ENCODE results near the gene TPCN2.

Gene TPCN2

DNA sequence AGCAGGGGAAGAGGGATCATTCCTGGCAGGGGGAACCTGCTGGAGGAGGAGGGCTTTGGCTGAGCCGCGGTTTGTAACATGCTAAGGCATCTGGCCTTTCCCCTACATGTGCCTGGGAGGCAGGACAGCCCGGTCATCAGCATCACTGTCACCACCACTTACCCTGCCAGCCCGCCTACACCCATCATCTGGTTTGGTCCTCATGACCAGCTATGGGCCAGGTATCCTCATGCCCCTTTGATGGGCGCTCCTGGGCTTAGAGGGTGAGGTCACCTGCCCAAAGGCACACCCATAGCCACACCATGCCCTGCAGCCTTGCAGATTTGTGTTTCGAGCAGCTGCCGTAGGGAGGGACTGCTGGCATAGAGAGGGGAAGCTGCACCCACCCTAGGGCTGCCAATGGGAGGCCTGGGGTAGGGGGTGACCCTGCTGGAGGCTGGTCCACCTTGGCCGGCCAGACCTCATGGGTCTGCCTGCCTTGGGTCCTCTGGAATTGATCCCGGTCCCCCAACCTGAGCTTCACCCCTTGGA is 38.3 kb upstream of the TPCN2 start:
- DNase-seq (ENCODE audit: low read depth in 2 of 2) = no peak

DNA sequence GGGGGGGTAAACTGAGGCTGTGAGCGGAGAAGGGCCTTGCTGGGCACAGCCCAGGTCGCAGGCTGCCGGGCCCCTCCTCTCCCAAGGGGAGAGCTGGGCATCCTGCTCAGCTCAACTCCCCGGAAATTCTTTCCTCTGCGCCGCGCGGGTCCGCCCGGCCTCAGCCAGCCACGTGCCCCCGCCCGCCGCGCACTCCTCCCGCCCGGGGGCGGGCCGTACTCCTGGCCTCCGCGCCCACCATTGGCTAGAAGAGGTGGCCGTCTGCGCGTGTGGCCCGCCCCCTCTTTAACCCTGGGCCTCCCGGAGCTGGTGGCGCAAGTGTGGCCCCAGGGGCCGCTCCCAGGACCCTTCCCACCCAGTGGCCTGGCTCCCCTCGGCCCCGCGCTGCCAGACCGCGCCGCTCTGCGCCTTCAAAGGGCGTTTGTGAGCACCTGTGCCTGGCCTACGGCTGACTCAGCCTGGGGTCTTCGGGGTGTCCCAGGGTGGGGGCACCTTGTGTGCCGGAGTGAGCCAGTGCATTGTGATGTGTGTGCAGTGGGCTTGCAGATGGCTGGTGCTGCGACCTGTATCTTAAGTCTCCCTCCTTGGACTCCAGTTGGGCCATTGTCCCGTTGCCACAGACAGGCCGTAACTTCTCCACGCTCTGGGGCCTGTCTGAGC is 37.6 kb upstream of the TPCN2 start:
- DNase-seq (ENCODE audit: low read depth in 2 of 2) = peak; percentile 15 to 32

DNA sequence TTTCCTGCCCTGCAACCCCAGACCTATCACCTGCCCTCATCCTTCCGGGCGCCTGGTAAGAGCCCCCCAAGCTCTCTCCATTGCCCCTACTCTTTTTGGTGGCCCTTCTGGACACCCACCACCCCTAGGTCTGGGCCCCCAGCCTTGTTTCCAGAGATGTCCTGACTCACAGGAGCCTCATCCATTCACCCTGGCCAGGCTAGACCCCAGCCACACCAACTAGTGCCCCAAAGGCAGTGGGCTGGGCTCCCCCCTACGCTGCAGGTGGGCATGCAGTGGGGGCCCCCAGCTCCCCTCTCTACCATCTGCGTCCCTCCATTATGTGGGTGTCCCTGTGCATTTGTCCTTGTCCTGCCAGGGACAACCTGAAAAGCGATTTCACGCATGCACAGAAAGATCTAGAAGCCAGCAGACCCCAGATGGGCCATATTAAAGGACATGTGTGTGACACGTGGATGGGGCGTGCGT is 37.1 kb upstream of the TPCN2 start:
- DNase-seq (ENCODE audit: low read depth in 2 of 2) = no peak

DNA sequence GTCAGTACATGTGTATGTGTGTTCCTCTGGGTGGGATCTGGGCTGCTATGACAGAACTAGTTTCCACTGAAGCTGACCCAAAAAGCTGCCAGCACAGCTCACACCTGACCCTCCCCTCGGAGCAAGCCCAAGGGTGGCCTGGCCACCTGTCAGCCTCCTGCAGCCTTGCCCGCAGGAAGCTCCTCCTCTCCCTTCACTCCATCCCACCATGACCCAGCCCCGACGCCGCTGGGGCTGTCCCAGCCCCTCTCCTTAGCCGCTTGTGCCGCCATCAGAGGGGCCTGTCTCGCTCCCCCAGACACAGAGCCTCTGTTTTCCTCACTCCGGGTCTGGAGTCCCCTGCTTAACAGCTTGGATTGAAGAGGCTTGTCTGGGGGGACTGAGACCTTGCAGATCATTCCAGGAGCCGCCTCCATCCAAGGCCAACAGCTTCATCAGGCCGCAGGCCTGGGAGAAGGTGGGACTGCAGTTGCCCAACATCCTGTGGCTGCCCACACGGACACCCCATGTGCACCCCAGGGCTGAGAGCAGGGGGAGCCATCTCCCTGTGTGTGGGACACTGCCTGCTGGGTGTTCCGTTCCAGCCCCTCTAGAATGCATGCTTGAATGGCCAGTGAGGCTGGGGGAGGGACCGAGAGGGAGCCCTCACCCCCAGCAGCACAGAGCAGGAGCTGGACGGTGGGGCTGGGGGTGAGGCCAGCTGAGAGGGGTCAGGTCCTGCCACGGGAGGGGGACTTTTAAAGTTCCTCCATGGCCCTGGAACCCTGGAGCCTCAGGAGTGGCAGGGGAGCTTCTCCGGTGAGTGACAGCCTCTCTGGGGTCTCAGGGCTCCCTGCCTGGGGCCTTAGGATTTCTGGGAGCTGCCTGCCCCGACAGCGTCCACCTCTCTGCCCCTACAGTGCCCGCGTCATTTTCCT is 36.4 kb upstream of the TPCN2 start:
- DNase-seq (ENCODE audit: low read depth in 2 of 2) = no peak

GRCh38 chr11:69013009-69013951 is 35.5 kb upstream of the TPCN2 start, which contains the start of gene MRGPRF:
Gene MRGPRF (minus strand): TSS chr11:69013246. CDS start chr11:69009901, 3,345 bp downstream.
- no peak for DNase-seq (ENCODE audit: low read depth in 2 of 2)

DNA sequence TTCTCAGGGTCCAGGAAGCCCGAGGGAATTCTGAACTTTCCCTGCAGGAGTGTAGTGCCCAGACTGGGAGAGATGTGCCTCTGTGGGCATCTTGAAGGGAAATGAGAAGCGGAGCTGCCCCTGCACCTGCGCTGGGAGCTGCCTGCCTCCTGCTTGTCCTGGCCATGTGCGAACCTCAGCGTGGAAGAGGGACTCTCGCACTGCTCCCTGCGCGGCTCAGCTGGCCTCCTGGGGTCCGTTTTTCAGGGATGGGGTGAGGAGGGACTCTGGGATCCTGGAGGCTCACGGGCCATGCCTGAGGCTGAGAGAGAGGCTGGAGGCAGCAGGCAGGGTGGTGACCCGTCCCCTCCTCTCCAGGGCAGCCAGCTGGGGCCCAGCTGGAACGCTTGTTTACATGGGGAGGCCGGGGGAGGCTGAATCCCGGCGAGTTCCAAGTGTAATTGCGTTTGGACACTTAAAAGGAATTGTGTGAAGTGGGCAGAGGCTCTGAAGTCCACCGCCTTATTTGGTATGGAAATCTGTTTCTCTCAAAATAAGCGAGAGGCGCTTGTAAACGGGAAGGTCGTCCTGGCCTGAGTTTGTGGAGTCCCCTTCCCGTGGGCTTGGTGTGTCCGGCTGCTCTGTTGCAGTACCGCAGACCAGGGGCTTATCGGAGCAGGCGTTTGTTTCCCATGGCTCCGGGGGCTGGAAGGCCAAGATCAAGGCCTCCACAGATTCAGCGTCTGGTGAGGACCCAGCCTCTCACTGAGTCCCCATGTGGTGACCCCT is 34.5 kb upstream of the TPCN2 start:
- DNase-seq (ENCODE audit: low read depth in 2 of 2) = no peak

DNA sequence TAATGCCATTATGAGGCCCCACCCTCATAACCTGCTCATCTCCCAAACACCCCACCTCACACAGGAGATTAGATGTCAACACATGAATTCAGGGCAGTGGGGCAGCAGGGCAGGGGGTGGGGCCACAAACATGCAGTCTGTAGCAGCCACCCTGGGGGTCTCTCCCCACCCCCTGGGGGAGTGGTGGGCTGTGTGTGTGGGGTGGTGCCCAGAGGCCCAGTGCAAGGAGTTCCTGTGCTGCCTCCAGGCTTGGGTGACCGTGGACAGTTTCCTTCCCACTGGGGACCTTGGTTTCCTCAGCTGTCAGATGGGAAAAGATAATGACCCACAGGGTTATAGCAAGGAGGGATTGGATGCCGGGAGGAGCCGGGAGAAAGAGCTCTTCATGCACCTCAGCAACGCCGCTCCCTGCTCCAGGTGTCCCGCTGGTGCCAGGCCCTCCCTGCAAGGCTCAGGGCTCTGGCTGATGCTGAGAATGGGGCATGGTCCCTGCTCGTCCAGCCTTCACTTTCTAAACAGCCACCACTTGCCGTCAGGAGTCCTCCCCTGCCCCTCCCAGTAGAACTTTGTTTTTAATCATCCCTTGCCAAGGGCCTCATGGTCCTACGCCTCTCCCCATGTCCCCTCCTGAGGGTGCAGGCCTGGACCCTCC is 33.7 kb upstream of the TPCN2 start:
- no peak for DNase-seq (ENCODE audit: low read depth in 2 of 2)

- DNase-seq (ENCODE audit: low read depth in 2 of 2) = no peak
These were observed 30.8 kb upstream of the TPCN2 start for GRCh38 chr11:69017951-69018350.

- no peak for DNase-seq (ENCODE audit: low read depth in 2 of 2)
These were observed 29.8 kb upstream of the TPCN2 start for GRCh38 chr11:69018924-69019323.

GRCh38 chr11:69022260-69022659 is 26.5 kb upstream of the TPCN2 start:
- DNase-seq (ENCODE audit: low read depth in 2 of 2) = no peak

DNA sequence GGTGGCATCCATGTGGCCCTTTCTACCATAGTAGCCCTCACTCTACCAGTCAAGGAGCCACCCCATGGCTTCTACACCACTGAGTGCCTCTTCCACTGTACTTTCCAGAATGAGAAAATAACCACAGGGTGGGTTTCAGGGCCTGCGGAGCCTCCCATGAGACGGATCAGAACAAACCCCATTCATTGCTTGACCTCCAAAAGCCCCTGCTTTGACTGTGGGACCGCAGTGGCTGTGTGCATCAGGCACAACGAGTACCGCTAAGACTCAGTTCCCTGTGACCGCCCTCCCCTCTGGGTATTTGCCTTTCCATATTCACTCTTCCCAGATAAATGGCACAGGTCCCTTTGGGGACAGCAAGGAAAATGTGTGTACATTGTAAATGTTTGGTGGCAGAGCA is 24.2 kb upstream of the TPCN2 start:
- DNase-seq (ENCODE audit: low read depth in 2 of 2) = no peak

GRCh38 chr11:69027704-69028372 is 20.9 kb upstream of the TPCN2 start:
- no peak for DNase-seq (ENCODE audit: low read depth in 2 of 2)

DNA sequence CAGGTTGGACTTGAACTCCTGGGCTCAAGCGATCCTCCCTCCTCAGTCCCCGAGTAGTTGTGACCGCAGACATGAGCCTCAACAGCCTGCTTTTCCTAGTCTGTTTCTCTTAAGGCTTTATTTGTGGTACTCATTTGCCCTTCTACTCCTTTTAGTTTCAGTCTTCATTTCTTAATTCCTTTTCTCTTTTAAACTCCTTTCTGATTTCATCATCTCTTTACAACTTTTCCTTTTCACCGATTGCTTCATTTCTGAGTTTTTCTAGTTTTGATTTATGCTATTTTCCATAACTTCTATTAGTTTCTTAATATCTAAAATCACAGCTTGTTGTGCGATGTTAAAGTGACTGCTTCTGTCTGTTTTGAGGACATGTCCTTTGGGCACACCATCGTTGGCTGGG is 18.4 kb upstream of the TPCN2 start:
- no peak for DNase-seq (ENCODE audit: low read depth in 2 of 2)

- no peak for DNase-seq (ENCODE audit: low read depth in 2 of 2)
These were observed 15.9 kb upstream of the TPCN2 start for GRCh38 chr11:69032833-69033232.

DNA sequence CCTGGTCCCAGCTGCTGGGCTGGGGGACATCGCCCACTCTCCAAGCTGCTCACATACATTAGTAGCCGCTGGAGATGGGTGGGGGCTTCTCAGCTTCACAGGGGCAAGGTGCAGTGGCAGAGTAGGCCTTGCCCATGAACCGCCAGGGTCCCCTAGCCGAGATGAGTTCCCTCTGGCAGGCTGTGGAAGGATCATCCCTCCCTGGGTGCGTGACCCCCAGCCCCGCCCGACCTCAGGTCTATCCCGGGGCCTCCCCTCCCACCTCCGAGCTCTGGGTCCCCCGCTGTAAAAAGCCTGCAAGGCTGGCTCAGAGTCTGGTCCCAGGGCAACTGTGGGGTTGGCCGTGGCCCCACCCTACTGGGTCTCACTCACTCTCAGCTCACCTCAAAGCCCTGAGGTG is 15.3 kb upstream of the TPCN2 start:
- no peak for DNase-seq (ENCODE audit: low read depth in 2 of 2)

DNA sequence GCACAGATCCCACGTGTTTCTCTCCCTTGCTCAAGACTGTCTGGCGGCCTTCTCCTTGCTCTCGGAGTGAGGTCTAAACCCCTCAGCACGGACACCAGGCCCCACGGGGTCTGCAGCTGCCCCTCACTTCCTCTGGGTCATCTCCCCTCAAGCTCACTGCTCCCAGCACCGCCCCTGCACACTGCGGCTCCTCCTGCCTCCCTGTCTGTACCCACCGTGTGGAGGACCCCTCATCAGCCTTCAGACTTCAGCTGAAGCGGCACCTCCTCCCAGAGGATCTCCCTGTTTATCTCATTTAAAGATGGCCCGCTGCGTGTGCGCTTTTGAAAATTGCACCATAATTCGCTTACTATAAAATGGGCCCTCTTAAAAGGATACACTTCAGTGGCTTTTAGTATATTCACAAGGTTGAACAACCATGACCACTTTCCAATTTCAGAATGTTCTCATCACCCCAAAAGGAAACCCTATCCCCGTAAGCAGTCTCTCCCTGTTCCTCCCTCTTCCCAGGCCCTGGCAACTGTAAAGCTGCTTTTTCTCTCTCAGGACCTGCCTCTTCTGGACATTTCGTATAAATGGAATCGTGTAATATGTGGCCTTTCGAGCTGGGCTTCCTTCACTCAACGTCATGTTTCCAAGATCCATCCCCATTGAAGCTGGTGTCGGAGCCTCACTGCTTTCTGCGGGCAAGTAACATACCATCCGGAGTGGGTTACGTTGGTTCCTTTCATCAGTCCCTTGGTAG is 14.4 kb upstream of the TPCN2 start:
- DNase-seq (ENCODE audit: low read depth in 2 of 2) = no peak

DNA sequence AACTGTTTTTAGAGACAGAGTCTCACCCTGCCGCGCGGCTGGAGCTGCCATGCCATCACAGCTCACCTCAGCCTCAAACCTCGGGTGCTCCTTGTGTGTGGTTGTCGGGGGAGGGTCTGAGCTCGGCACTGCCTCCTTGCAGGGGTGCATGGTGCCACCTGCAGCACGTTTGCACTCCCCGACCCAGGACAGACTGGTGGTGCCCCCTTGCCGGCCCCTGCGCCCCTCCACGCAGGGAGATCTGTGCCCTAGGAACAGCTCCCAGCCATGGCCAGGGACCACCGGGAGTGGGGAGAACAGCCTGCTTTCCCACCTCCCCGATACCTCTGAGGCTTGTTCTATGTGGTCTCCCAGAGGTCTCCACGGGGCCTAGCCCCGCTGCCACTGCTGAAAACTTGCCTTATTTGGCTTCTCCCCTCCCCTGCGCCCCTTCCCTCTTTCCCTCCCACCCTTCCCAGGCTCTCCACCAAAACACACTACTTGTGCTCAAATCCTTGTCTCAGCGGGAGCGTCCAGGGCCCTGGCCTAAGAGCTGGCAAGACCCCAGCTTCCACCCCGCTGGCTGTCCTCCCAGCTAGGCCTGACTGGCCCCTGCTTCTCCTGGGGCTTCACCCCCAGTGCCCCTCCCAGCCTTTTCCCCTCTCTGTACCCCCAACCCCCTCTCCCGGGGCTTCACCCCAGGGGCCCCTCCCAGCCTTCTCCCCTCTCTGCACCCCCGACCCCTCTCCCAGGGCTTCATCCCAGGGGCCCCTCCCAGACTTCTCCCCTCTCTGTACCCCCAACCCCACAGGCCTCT is 13.4 kb upstream of the TPCN2 start:
- DNase-seq (ENCODE audit: low read depth in 2 of 2) = no peak

GRCh38 chr11:69035946-69036340 is 12.8 kb upstream of the TPCN2 start:
- no peak for DNase-seq (ENCODE audit: low read depth in 2 of 2)
